HG03039 (cell line): ENCODE measurements around the gene FAM72A.
"Not testable (repeated sequence)": the region's sequence is repeated elsewhere in the genome, so short reads cannot be mapped to it uniquely, and the experiment has no call there.

Source experiments
- ATAC-seq: cut with Tn5 transposase; IDR thresholded peaks from one replicate; pipeline ENCODE4 v1.9.1; 2021; ENCODE audit warnings: mild to moderate bottlenecking, moderate library complexity; ENCODE audit not compliant: unreplicated experiment

The FAM72A gene

GRCh38 chr1:206173110-206173719 lies 29.4 kb downstream of the FAM72A start:
- not testable (repeated sequence) for ATAC-seq

GRCh38 chr1:206169794-206170193 lies 32.8 kb downstream of the FAM72A start:
- ATAC-seq, result not testable (repeated sequence)

- ATAC-seq, result not testable (repeated sequence)
Observed at GRCh38 chr1:206167350-206168029, 35.1 kb downstream of the FAM72A start.

GRCh38 chr1:206145771-206146290 lies 56.8 kb downstream of the FAM72A start:
- no peak for ATAC-seq

GRCh38 chr1:206144605-206145004 lies 58.0 kb downstream of the FAM72A start:
- ATAC-seq, result no peak

- no peak for ATAC-seq
Observed at GRCh38 chr1:206143537-206144172, 59.0 kb downstream of the FAM72A start.

- ATAC-seq, result no peak
Observed at GRCh38 chr1:206142770-206143169, 59.9 kb downstream of the FAM72A start.

- ATAC-seq, result no peak
Observed at GRCh38 chr1:206142011-206142410, 60.6 kb downstream of the FAM72A start.

- no peak for ATAC-seq
Observed at GRCh38 chr1:206136241-206136640, 66.4 kb downstream of the FAM72A start.
